Ureter (tissue), 1 donor: Measurements from ENCODE around the gene UNK. TPM values are rescaled to one million over a fixed set of nuclear protein-coding genes. Genes with fewer than 3 reads are reported as not detected.

Experiments used
- DNase-seq: peaks from one replicate; pipeline ENCODE4 v3.0.0-alpha.2; 2020; ENCODE audit warnings: low spot score
- total RNA-seq: library from RNA; stranded (reverse); gene quantifications from one replicate; pipeline ENCODE4 v1.2.4, GENCODE V29; 2023
- donor health status: DM: yes; HTN: yes; CAD: no.

UNK gene
- total RNA-seq, 1 donor from 2014 or later: 49.2 TPM

DNA sequence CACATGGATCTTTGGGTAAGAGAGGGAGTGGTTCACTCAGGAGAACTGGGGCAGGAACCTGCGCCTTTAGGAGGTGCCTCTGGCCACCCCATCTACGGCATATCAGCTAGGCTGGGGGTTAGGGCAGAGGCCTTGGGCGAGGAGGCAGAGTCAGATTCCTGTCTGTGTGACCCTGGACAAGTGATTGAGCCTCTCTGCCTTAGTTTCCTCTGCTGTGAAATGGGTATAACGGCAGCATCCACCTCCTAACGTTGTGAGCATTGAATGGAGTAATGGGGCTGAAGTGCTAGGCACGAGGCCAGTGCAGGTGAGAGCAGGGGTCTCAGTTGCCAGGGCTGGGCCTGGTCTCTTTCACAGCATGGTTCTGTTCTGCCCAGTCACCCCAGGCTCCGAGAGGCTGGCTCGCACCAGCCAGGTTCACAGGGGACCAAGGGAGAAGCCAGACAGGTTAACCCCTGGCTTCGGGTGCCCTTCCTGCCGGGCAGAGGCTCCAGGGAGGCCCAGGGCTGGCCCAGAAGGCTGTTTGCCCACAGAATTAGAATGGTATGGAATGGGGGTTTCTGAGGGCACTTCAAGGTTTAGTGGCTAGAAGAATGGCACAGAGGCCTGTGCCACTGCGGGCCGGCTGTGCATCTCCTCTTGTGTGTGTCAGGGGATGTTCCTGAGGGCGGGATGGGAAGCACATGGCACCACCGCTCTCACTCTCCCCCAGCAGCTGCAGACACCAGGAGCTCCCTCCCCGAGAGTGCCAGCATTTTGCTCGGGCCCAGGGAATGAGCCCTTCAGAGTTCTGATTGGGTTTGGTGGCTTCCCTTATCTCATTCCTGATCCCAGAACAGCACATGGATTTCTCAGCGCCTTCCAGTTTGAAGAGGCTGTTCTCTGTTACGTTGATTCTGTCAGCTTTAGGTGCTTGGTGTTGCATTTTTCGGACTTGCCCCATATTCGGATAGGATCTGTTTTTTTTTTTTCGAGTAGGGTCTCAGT lies 35.8 kb downstream of the UNK start:
- DNase-seq: no peak

DNA sequence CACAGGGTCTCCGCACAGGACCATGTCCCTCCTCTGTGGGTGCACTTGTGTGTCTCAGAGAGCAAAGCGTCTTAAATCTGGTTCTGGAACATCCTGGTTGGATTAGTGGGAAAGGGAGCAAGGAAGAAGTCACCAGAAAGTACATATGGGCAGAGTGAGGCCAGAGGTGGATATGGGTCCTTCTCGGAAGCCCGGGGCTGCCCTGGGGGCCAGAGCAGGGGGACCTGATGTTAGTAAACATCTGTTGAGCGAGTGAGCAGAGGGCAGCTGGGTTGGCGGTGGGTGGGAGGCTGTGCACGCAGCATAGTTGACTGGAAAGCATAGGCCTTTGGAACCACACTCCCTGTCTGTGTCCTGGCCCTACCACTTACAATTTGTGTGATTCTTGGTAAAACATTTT lies 36.9 kb downstream of the UNK start:
- no peak for DNase-seq

GRCh38 chr17:75822119-75822799 lies 37.7 kb downstream of the UNK start:
- DNase-seq: no peak

- no peak for DNase-seq
Observed at GRCh38 chr17:75822800-75823166, 38.2 kb downstream of the UNK start.

DNA sequence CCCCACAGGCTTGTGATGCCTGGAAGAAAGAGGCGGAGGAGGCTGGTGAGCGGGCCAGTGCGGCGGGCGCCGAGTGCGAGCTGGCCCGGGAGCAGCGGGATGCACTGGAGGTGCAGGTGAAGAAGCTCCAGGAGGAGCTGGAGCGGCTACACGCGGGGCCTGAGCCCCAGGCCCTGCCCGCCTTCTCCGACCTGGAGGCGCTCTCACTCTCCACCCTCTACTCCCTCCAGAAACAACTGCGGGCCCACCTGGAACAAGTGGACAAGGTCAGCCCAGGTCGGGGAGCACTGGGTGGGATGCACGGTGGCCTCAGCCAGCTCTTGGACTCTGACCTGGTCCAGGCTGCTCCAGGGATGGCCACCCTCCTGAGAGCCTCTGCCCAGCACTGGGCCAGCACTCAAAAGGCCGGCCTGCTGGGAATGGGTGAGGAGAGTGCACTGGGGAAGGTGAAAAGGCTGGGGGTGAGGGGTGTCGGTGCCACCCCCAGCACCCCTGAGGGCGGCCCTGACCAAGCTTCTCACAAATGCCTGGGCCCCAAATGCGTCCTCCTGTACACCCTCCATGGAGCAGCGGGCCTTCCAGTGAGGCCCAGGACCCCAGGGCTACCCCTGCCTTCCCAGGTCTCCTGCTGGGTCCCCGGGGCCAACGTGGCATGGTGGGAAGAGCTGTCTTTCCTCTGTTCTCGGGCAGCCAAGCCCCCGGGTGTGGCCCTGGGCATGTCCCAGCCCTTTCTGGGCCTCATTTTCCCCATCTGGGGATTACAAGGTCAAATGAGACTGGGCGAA lies 38.8 kb downstream of the UNK start:
- no peak for DNase-seq

DNA sequence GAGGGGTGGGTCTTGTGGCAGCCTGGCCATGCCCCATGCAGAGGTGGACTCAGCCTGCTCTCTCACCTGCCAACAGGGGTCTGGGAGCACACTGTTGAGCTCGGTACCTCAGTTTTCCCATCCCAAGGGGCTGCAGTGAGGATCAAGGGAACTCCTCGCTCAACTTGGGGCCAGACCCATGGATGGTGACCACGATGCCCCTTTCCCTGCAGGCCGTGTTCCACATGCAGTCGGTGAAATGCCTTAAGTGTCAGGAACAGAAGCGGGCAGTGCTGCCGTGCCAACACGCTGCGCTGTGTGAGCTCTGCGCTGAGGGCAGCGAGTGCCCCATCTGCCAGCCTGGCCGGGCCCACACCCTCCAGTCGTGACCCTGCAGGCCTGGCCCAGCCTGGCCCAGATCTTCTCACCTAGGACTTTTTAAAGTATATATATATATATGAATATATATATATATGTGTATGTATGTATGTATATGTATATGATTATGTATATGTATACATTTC lies 39.5 kb downstream of the UNK start:
- DNase-seq: no peak

DNA sequence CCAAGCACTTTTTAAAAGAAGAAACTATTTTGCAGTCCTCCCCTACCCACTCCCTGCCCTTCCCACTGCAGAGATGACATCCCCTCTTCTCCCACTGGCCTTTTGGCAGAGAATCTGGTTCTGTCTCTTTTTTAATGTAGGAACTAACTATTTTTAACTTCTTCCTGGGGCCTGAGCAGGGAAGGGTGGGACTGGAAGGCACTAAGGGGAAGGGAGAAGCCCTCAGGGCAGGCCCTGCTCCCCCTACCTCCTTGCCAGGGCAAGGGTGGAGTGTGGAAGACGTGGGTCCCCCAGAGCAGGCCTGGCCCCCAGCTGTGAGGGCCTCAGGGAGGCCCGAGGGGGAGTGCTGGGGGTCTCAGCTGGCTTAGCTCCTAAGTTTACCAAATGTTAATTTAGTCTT lies 40.1 kb downstream of the UNK start:
- no peak for DNase-seq

- no peak for DNase-seq
Observed at GRCh38 chr17:75825149-75825552, 40.5 kb downstream of the UNK start.

GRCh38 chr17:75825748-75826370 lies 41.3 kb downstream of the UNK start:
- DNase-seq: no peak

DNA sequence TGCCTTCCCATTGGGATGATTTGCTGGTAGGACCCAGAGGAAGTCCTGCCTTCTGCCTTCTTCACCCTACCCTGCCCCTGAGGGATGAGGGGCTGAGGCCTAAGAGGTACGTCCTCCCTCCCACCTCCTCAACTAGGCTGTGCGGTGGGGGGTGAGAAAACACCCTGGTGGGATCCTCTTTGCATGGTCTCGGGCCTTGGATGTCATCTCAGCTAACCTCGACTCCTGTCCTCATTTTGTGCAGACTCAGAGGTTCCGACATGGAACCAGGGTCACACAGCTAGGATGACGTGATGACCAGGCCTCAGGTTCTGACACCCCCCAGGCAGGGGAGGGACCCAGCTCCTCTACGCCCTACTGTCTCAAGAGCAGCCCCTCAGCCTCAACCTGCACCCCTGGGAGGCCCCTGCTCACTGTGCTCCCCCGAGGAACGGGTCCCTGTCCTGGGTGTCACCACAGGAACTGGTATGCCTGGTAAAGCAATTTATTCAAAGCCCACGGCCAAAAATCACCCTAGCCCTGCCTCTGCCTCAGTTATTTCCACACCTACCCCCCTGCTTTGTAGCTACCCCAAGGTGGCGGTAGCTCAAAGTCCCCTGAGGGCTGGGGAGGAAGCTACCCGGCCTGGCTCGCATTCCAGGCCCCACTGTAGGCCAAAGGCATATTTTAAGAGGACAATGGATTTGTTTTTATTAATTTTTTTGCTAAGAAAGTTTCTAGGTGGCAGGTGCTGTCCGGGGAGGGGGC lies 42.1 kb downstream of the UNK start:
- DNase-seq: no peak

- no peak for DNase-seq
Observed at GRCh38 chr17:75827308-75828075, 42.9 kb downstream of the UNK start.

GRCh38 chr17:75828076-75828400 lies 43.4 kb downstream of the UNK start:
- DNase-seq: no peak

GRCh38 chr17:75828741-75829140 lies 44.1 kb downstream of the UNK start:
- DNase-seq: no peak

DNA sequence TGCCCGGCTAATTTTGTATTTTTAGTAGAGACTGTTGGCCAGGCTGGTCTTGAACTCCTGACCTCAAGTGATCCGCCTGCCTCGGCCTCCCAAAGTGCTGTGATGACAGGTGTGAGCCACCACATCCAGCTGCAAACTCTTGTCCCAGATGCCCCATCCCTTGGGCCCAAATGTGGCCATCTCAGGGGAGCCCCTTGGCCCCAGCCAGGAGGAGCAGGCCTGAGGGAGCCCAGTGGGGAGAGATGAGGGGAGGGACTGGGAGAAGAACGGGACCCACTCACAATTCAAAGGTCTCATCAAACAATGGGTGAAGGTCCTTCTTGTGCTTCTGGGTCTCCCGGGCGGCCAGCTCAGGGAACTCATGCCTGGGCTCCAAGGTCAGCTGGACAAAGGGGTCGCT lies 45.1 kb downstream of the UNK start:
- no peak for DNase-seq

GRCh38 chr17:75830164-75831031 lies 45.8 kb downstream of the UNK start:
- DNase-seq: no peak

GRCh38 chr17:75831032-75831571 lies 46.5 kb downstream of the UNK start:
- DNase-seq: no peak

DNA sequence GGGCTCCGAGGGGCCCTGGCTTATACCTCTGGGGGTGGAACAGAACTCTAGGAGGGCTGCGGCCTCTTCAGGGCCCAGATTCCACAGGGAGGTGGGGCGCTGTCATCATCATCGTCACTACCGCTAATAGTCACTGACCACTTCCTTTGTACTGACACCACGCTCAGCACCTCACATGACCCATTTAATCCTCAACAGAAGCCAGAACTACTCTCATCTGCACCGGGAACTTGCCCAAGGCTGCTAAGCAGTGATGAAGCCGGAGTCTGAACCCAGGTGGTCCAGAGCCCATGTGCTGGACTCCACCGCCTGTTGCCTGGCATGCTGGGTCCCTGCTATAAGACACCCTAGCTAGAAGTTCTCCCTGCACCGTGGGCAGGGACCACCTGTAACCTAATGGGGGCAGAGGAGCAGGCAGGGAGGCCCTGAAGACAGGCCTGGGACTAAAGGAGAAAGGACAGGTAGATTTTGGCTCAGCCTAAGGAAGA lies 47.6 kb downstream of the UNK start:
- no peak for DNase-seq

GRCh38 chr17:75832652-75833400 lies 48.2 kb downstream of the UNK start:
- no peak for DNase-seq
